GM12801 (cell line): ENCODE data around the gene TRERF1.

ENCODE experiments used
- CTCF ChIP-seq: IDR thresholded peaks from one replicate; pipeline ENCODE4 v1.5.1; 2011; ENCODE audit warnings: control low read depth; ENCODE audit not compliant: insufficient read length; ENCODE audit errors: extremely low read depth

TRERF1 gene

GRCh38 chr6:42275376-42276033, 176.2 kb downstream of the TRERF1 start:
- no peak for TF ChIP-seq CTCF

GRCh38 chr6:42274898-42275297, 176.8 kb downstream of the TRERF1 start:
- no peak for TF ChIP-seq CTCF

- no peak for TF ChIP-seq CTCF
Measured at GRCh38 chr6:42271834-42272805, 179.6 kb downstream of the TRERF1 start.

GRCh38 chr6:42269974-42270510, 181.7 kb downstream of the TRERF1 start:
- no peak for TF ChIP-seq CTCF

- no peak for TF ChIP-seq CTCF
Measured at GRCh38 chr6:42269553-42269952, 182.2 kb downstream of the TRERF1 start.

GRCh38 chr6:42268835-42269204, 182.9 kb downstream of the TRERF1 start:
- TF ChIP-seq CTCF, result no peak
